Hematopoietic multipotent progenitor cell treated with erythropoietin and hydrocortisone succinate and interleukin-3 and kit ligand, for 4 days (in vitro differentiated cells): ENCODE measurements around the gene MRPL55.
A peak's percentile ranks its signal among the peaks of the same experiment; 100 is the strongest.

ENCODE experiments used
- DNase-seq: peaks from one replicate; pipeline ENCODE4 v3.0.0-alpha.2; 2015

The MRPL55 gene

GRCh38 chr1:228098323-228098931, 10.7 kb downstream of the MRPL55 start:
- no peak for DNase-seq

GRCh38 chr1:228097333-228098081, 11.6 kb downstream of the MRPL55 start:
- DNase-seq = no peak

GRCh38 chr1:228096416-228097332, 12.4 kb downstream of the MRPL55 start:
- no peak for DNase-seq

GRCh38 chr1:228095938-228096337, 13.2 kb downstream of the MRPL55 start:
- no peak for DNase-seq

GRCh38 chr1:228095161-228095560, 13.9 kb downstream of the MRPL55 start:
- no peak for DNase-seq

GRCh38 chr1:228094432-228095016, 14.6 kb downstream of the MRPL55 start:
- DNase-seq = no peak

GRCh38 chr1:228093050-228093906, 15.8 kb downstream of the MRPL55 start:
- no peak for DNase-seq

- no peak for DNase-seq
Measured at GRCh38 chr1:228092342-228093049, 16.6 kb downstream of the MRPL55 start.

GRCh38 chr1:228091084-228091483, 18.0 kb downstream of the MRPL55 start:
- DNase-seq = no peak

- no peak for DNase-seq
Measured at GRCh38 chr1:228090613-228091081, 18.5 kb downstream of the MRPL55 start.

GRCh38 chr1:228089519-228090380, 19.3 kb downstream of the MRPL55 start:
- DNase-seq = peak; percentile 79

GRCh38 chr1:228088586-228089498, 20.3 kb downstream of the MRPL55 start:
- DNase-seq = peak; percentile 63

GRCh38 chr1:228087771-228088251, 21.3 kb downstream of the MRPL55 start:
- DNase-seq = peak; percentile 75

- DNase-seq = peak; percentile 80
Measured at GRCh38 chr1:228085287-228085951, 23.7 kb downstream of the MRPL55 start.

- DNase-seq = no peak
Measured at GRCh38 chr1:228084797-228085196, 24.3 kb downstream of the MRPL55 start.

GRCh38 chr1:228084325-228084724, 24.8 kb downstream of the MRPL55 start:
- peak; percentile 61 for DNase-seq

- DNase-seq = peak; percentile 37
Measured at GRCh38 chr1:228083871-228084278, 25.2 kb downstream of the MRPL55 start.
